HFFc6 (cell line): ENCODE data around the gene PUS10. TPM values are rescaled to one million over a fixed set of nuclear protein-coding genes. Genes with fewer than 3 reads are reported as not detected.

ENCODE experiments used
- DNase-seq: peaks from one replicate; pipeline ENCODE4 v3.0.0-alpha.2; 2018
- H3K27ac Mint-ChIP-seq: 2 replicates; pipeline ENCODE4 v1.8.0; 2020; ENCODE audit warnings: mild to moderate bottlenecking, mixed read lengths
- H3K27me3 Mint-ChIP-seq: 2 replicates; pipeline ENCODE4 v1.8.0; 2021; ENCODE audit warnings: mild to moderate bottlenecking, moderate library complexity, mixed read lengths; ENCODE audit not compliant: insufficient read depth
- H3K36me3 Mint-ChIP-seq: 2 replicates; pipeline ENCODE4 v1.8.0; 2021; ENCODE audit warnings: low read depth, mixed read lengths
- H3K4me1 Mint-ChIP-seq: 2 replicates; pipeline ENCODE4 v1.8.0; 2020; ENCODE audit warnings: low read depth, mixed read lengths
- H3K4me3 Mint-ChIP-seq: 2 replicates; pipeline ENCODE4 v1.8.0; 2020; ENCODE audit warnings: mild to moderate bottlenecking, moderate library complexity, mixed read lengths
- H3K9me3 Mint-ChIP-seq: 2 replicates; pipeline ENCODE4 v1.8.0; 2020; ENCODE audit warnings: mild to moderate bottlenecking, mixed read lengths
- CTCF ChIP-seq: fragments of 200-600 bp; sonication (generic); IDR thresholded peaks from 2 replicates; pipeline ENCODE4 v1.5.0; 2021; ENCODE audit warnings: antibody characterized with exemption, mild to moderate bottlenecking
- total RNA-seq, 6 experiments: library from RNA; stranded (reverse); fragmentation: NEBNext Ultra II Directional; extraction: Animal tissue kit (Norgen Biotek cat#: 25700); gene quantifications; 2 replicates in 1 of 6; 3 replicates in 5 of 6; pipeline ENCODE4 v1.2.3, GENCODE V29; 2021

The PUS10 gene
- total RNA-seq, 6 experiments from 2014 or later: 4.2 to 6.1 (median 5.3) TPM

GRCh38 chr2:60964651-60965498 lies 53.2 kb downstream of the PUS10 start:
- DNase-seq: no peak
- no peaks in the 10 kb centered on the region for H3K36me3 Mint-ChIP-seq
- H3K27ac Mint-ChIP-seq: no peak overlapping the region
- no peaks in the 10 kb centered on the region for H3K9me3 Mint-ChIP-seq
- H3K27me3 Mint-ChIP-seq: no peaks in the 10 kb centered on the region
- TF ChIP-seq CTCF: no peak
- no peak overlapping the region for H3K4me3 Mint-ChIP-seq
- H3K4me1 Mint-ChIP-seq: peaks cover 28% of the 10 kb centered on the region

GRCh38 chr2:60963190-60963589 lies 54.9 kb downstream of the PUS10 start:
- Mint-ChIP-seq H3K27me3 (no peaks in the 10 kb centered on the region), H3K36me3 (peaks cover 8% of the 10 kb centered on the region), H3K4me1 (peaks cover 43% of the 10 kb centered on the region), H3K9me3 (no peaks in the 10 kb centered on the region), H3K4me3 (no peak overlapping the region), H3K27ac (no peak overlapping the region)
- no peak for DNase-seq
- TF ChIP-seq CTCF: no peak

- no peak for TF ChIP-seq CTCF
- DNase-seq: no peak
- no peak overlapping the region for H3K4me3 Mint-ChIP-seq
- H3K4me1 Mint-ChIP-seq: peaks cover 50% of the 10 kb centered on the region
- H3K27me3 Mint-ChIP-seq: no peaks in the 10 kb centered on the region
- H3K9me3 Mint-ChIP-seq: no peaks in the 10 kb centered on the region
- H3K36me3 Mint-ChIP-seq: peaks cover 12% of the 10 kb centered on the region
- H3K27ac Mint-ChIP-seq: no peak overlapping the region
Observed at GRCh38 chr2:60962528-60962927, 55.5 kb downstream of the PUS10 start.

- no peak overlapping the region for H3K4me3 Mint-ChIP-seq
- no peaks in the 10 kb centered on the region for H3K9me3 Mint-ChIP-seq
- H3K4me1 Mint-ChIP-seq: peaks cover 54% of the 10 kb centered on the region
- peaks cover 12% of the 10 kb centered on the region for H3K36me3 Mint-ChIP-seq
- no peaks in the 10 kb centered on the region for H3K27me3 Mint-ChIP-seq
- H3K27ac Mint-ChIP-seq: peak overlapping the region; percentile 36; the same call in 1 of the 2 replicates
- DNase-seq: peak; percentile 22
- TF ChIP-seq CTCF: no peak
Observed at GRCh38 chr2:60961457-60961856, 56.6 kb downstream of the PUS10 start.

- no peak for TF ChIP-seq CTCF
- Mint-ChIP-seq H3K27me3 (no peaks in the 10 kb centered on the region), H3K36me3 (peaks cover 12% of the 10 kb centered on the region), H3K9me3 (no peaks in the 10 kb centered on the region), H3K27ac (no peak overlapping the region), H3K4me3 (no peak overlapping the region), H3K4me1 (peaks cover 54% of the 10 kb centered on the region)
- DNase-seq: no peak
Observed at GRCh38 chr2:60960706-60961105, 57.3 kb downstream of the PUS10 start.
